HG03135 (cell line): ENCODE measurements around the gene CYS1.
"Not testable (repeated sequence)": the region's sequence is repeated elsewhere in the genome, so short reads cannot be mapped to it uniquely, and the experiment has no call there.

Experiments used
- ATAC-seq: cut with Tn5 transposase; IDR thresholded peaks from one replicate; pipeline ENCODE4 v1.9.1; 2021; ENCODE audit warnings: mild to moderate bottlenecking, moderate library complexity; ENCODE audit not compliant: unreplicated experiment

Gene CYS1, protein sequence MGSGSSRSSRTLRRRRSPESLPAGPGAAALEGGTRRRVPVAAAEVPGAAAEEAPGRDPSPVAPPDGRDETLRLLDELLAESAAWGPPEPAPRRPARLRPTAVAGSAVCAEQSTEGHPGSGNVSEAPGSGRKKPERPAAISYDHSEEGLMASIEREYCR

DNA sequence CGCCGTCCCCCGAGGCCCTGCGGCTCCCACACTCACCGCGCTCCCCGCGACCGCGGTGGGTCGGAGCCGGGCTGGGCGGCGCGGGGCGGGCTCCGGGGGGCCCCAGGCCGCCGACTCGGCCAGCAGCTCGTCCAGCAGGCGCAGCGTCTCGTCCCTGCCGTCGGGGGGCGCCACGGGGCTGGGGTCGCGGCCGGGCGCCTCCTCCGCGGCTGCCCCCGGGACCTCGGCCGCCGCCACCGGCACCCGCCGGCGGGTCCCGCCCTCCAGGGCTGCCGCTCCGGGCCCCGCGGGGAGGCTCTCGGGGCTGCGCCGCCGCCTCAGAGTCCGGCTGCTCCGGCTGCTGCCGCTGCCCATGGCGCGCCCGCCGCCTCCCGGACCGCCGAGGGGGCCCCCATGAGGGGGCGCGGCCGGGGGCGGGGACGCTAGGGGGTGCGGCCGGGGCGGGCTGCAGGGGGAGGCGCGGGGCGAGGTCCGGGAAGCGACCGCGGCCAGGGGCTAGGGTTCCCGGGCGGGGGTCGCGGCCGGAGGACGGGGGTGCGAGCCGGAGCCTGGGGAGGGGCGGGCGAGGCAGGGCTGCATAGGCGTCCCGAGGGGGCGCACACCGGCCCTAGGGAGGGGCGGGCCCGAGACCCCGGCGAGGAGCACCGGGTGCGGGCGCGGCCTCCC, at the start of gene CYS1:
CYS1 (minus strand) TSS at position 542 of the 666 bp plus-strand sequence; CDS start at position 354, 188 bp downstream.
- ATAC-seq, result peak; percentile 32

DNA sequence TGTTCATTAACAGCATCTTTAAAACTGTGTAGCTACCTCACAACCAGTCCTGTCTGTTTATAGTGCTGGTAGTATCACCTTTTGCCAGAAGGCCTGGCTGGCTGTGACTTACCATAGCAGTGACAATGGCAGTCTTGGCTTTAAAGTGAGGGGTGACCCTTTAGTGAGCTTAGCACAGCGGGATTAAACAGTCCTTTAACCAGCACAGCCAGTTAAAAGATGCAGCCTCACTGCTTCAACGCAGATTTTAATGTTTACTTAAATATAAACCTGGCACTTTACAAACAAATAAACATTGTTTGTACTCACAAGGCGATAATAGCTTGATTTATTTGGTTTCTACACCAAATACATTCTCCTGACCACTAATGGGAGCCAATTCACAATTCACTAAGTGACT, 49.3 kb upstream of the CYS1 start:
- ATAC-seq, result no peak

DNA sequence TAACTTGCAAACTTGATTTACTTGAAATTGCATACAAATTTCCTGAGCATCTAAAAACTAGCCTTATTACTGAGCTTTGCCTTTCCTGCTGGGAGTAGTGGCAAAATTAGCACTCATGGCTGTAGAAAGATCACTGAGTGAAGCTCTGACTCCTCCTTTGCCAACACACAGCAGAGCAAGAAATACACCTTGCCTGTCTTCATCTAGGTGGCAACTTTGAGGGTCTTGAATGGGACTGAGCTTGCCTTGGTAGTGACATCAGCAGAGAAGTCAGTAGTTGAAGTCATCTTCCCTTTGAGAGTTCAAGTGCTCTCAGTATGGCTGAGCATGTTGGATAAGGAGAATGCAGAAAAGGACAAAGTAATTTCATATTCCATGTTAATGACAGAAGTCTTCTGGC, 48.2 kb upstream of the CYS1 start:
- no peak for ATAC-seq

DNA sequence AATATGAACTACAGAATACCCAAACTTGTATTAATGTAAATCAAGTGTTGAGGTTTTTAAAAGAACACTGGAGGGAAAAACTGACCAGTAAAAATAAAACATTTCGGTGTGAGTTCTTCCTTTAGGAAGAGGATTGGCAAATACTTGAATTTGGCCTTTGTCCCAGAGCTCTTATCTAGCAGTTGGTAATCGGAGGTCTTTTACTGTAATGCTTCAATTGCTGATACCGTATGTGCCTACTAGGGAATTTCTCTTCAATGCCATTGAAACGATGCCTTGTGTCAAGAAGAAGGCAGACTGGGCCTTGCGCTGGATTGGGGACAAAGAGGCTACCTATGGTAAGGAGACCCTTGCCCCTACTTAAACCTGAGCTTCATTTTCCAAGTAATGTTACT, 46.4 kb upstream of the CYS1 start:
- no peak for ATAC-seq

DNA sequence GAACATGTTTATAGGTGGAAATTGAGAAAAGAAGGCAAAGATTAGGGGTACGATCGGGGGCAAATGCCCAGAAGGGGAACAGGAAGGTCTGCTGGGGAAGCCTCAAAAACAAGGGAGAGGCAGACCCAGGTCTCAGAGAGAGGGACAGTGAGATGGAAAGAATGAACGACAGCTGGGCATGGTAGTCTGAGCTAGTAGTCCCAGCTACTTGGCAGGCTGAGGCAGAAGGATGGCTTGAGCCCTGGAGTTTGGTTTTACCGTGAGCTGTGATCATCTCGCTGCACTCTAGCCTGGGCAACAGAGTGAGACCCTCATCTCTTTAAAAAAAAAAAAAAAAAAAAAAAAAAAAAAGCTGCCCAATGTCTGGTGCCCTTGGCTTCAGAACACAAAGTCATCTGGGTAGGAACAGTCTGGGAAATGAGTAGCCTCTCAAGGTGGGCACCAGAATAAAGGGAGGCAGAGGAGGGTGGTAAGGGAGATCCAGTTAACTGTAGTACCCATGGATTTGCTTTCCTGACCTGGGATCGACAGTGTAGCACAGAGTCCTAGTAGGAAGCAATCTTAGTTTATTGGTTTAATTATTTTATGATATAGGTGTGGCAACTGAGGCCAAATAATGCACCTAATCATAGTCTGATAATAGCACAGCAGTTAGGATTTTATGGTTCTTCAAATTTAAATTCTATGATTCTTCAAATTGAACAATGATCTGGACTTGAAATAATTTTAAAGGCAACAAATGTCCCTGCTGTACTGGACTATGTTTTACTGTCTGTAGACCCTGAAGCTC, 45.8 kb upstream of the CYS1 start:
- no peak for ATAC-seq

DNA sequence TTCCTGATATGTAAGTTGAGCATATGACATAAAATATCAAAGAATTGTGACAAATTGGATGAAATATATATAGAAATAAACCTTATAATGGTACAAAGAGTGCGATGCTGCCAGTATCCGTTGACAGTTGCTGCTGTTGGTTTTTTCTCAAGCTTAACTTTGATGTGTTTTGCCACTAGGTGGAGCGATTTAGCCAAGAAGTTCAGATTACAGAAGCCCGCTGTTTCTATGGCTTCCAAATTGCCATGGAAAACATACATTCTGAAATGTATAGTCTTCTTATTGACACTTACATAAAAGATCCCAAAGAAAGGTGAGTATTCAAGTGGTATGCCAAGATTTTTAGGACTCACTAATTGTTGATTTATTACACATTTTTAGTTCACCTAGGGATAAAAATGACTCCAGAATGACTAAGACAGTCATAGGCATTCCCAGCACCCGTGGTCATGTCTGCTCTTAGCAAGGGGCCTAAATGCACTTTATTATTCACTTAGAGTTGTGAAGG, 44.4 kb upstream of the CYS1 start:
- ATAC-seq, result no peak

DNA sequence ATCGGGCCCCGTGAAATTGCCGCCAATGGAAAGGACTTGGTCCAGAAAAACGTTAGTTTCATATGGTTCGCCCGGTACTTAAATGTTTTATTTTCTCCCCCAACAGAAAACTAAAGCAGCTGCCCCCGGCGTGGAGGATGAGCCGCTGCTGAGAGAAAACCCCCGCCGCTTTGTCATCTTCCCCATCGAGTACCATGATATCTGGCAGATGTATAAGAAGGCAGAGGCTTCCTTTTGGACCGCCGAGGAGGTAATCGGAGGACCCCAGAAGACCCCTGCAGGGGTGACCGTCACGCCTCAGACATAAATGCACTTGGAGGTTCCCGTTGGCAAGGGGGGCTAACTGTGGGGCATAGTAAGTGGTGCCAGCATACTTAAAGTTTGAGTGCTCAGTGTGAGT, 43.1 kb upstream of the CYS1 start:
- ATAC-seq, result no peak

DNA sequence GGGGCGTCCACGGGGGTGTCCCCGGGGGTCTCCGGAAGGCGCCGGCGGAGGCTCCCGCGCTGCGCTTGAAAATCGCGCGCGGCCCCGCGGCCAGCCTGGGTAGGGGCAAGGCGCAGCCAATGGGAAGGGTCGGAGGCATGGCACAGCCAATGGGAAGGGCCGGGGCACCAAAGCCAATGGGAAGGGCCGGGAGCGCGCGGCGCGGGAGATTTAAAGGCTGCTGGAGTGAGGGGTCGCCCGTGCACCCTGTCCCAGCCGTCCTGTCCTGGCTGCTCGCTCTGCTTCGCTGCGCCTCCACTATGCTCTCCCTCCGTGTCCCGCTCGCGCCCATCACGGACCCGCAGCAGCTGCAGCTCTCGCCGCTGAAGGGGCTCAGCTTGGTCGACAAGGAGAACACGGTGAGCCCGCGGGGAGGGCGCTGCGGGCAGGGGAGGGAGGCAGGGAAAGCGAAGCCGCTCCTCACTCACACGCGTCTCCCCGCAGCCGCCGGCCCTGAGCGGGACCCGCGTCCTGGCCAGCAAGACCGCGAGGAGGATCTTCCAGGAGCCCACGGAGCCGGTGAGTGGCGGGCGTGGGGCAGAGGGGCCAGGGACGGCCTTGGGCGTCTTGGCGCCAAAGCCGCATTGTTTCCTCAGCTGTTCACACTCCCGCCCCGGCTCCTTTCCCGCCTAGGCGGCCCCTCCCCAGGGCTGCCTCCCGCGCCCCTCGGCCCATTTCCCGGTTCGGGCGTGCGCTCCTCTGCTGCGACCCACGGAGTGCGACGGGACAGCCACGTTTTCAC, 42.5 kb upstream of the CYS1 start, which contains the start of gene RRM2:
RRM2 (plus strand) TSS at position 240 of the 781 bp plus-strand sequence; CDS start at position 300, 60 bp downstream.
- ATAC-seq, result peak; percentile 67

DNA sequence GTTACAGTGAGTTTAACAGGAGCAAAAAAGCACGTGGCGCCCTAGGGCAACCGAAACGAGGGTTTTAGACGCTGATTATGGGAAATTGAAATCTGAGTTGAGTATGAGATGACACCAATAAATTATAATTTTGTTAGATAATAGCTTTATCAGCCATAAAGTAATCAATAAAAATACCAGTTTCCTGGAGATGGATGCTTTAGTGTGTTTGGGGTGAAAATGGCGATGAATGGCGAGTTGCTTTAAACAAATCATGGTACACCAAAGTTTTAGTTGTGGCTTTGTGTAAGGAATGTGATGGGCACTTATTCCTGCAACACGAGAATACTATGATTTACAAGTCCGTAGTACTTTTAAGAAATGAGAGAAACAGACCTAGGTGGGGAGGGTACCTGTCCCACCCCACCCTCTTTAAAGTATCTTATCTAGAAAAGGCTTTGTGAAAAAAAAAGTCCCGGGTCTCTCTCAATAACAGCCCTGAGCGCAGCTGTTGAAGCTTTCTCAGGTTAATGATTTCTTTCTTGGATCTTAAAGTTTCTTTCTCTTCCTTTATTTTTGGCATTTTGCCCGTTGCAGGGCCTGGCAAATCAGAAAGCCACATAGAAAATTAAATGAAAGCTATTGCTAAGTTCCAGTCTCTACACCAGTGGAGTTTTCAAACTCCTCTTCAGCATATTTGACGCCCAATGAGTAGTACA, 40.8 kb upstream of the CYS1 start:
- ATAC-seq, result no peak

DNA sequence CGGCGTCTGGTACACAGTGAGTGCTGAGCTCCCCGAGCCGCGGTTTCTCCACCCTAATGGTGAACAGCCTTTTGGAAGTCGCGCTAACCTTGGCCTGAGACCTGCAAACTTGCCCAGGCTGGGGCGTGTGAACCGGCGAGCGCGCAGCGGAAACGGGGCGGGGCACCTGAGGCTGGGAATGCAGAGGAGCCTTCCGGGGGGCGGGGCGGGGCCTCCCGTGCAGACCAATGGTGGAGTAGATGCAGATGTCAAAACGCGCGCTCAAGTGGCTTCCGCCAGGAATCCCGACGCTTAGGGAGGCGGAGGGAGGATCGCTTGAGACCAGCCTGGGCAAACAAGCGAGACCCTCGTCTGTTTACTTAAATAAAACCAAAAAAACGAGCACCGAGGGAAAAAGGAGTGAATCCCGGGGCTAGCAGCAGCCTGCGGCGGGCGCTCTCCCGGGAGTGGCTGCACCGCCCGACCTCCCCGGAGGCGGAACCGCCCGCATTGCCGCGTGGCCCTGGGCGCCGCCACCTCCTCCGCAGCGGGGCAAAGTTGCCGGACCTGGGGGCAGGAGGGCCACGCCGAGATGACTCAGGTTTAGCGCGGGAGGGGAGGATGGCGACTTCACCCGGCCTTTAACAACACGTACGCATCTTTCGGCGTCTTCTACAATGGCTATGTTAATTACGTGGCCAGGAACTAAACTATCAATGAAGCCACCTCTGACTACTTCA, 40.1 kb upstream of the CYS1 start:
- ATAC-seq, result peak; percentile 53

DNA sequence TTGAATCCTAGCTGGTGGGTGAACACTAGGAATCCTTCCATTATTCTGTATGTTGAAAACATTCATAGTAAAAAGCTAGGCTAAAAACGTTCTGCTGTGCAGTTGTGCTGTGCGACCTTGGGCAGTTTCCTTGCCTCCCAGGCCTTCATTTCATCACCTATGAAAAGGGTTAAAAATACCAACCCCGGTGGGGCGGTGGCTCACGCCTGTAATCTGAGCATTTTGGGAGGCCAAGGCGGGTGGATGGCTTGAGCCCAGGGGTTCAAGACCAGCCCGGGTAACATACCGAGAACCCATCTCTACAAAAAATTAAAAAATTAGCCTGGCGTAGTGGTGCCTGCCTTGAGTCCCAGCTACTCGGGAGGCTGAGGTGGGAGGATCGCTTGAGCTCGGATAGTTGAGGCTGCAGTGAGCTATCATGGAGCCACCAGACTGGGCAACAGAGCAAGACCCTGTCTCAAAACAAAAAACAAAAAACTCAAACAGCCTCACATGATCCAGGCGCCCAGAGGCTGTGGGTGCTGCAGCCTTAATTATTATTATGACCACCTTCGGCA, 39.5 kb upstream of the CYS1 start:
- ATAC-seq, result no peak

DNA sequence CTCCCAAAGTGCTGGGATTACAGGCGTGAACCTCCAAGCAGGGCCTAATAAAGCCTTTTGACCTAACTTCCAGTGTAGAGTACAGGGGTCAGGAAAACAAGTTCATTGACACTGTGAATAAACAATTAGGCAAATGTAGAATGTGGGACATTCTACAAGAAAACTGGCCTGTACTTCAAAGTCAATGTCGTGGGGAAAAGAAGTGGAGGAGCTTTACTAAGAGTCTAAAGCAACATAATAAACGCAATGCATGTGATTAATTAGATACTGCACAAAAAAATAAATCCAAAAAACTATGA, 38.8 kb upstream of the CYS1 start:
- ATAC-seq, result no peak

DNA sequence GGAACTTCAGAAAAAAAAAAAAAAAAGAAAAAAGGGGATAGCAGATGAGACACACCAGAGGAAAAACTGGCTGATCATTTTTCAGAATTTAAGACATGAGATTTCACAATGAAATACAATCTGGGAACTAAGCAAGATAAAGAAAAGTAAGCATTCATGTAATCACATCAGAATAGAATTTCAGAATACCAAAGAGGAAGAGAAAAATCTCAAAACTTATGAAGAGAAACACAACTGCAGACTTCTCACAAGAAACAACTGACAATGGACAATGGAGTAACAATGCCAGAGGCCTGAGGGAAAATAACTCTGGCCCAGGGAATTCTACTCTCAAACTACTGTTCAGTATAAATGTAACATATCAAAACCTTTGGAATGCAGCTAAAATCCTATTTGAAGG, 29.1 kb upstream of the CYS1 start:
- no peak for ATAC-seq

DNA sequence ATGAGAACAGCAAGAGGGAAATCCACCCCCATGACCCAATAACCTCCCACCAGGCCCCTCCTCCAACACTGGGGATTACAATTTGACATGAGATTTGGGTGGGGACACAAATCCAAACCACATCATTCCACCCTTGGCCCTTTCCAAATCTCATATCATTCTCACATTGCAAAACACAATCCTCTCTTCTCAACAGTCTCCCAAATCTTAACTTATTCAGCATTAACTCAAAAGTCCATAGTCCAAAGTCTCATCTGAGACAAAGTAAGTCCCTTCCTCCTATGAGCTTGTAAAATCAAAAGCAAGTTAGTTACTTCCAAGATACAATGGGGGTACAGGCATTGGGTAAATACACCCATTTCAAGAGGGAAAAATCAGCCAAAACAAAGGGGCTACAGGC, 24.7 kb upstream of the CYS1 start:
- ATAC-seq, result not testable (repeated sequence)

DNA sequence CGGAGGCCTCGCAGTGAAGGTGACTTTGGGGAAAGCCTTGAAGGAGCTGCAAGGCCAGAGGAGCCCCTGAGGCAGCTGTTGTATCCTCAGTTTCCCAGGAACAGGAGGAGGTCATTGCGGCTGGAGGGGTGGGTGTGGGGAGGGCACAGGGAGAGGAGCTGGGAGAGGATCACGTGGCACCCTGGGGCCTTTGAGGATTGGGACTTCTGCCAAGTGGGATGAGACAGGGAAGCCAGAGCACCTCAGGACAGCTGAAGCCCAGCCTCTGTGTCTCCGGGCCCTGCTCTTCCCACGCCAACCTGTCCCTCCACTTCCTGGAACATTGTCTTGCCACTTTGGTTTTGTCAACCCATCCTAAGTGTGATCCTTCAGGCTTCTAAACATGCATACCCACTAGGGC, 23.0 kb upstream of the CYS1 start:
- ATAC-seq, result no peak

DNA sequence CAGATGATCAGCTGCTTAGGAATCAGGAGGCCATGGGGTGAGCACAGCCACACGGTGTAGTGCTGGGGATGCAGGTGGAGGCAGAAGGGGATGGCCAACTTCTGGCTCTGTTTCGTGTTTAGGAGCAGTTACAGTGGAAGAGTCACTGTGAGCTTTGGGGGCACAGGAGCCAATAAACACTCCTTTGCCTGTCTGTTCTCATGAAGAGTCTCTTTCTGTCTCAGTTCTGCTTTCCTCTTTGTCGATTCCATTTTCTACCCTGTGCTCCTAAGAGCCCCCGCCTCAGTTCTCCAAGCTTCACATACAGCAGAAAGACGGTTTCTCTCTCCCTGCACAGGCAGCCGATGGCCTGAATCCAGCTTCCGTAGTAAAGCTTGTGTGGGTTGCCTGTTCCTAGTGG, 21.3 kb upstream of the CYS1 start:
- ATAC-seq, result no peak

DNA sequence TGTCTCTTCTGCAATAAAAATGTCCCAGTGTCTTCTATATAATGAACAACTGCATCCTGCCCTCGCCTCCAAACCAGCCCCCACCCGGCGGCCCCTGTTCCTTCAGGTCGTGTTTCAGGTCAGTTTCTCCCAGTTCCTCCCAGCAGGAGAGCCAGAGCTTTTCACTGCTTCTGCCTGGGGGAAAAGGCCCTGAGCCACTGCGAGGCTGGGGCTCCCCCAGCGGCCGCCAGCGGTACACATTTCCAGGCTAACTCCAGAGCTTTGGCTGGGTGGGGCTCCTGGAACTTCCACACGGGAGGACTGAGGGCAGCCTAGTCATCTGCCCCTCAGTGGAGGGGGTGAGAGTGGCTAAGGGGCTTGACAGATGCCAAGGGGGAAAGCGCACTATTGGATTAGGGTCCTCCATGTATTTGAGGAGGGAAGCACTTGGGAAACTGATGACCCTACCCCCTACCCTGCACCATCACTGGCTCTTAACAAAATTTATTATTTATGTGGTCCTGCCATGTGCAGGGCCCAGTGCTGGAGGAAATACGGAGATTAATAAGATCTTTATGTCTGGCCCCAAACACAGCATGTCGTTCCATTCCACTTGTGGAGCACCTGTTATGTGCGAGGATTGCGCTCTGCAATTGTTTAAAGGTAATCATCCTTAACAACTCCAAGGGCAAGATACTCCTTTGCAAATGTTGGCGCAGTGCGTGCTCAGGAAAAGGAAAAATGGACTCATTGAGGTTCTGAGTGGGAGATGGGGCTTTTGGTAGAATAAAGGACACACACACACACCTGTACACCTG, 17.3 kb upstream of the CYS1 start:
- ATAC-seq, result peak; percentile 61

DNA sequence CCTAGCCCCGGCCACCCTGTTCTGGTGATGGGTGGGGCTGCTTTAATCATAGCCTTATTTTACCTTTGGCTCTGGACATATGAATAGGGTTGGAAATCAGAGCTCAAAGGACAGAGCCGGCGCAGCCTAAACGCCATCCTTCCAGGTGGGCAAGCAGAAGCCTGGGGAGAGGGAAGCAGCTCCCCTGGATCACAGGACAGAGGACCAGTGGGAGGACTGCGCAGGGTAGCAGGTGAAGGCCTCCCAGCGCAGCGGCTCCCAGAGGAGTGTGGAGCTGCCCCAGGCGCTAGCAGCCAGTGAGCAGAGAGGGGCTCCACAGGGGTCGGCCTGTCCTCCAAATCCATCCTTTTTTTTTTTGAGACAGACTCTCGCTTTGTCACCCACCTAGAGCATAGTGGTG, 16.4 kb upstream of the CYS1 start:
- no peak for ATAC-seq

DNA sequence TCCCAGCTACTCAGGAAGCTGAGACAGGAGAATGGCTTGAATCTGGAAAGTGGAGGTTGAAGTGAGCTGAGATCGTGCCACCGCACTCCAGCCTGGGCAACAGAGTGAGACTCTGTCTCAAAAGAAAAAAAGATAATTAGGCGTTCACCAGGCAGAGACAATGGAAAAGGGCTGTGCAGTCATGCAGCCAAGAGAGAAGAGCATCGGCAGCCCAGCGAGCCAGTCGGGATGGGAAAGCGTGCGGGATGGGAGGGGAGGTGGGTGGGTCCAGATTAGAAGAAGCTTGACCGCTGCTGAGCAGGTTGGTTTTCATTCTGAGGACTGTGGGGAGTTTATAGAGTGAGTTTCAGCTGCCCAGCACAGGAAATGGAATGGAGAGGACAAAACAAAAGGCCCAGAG, 15.0 kb upstream of the CYS1 start:
- ATAC-seq, result no peak
